Sigmoid colon (tissue), 7 donors: ENCODE measurements around the gene ZNHIT1. TPM values are rescaled to one million over a fixed set of nuclear protein-coding genes. Genes with fewer than 3 reads are reported as not detected.

Experiments
- DNase-seq: peaks from one replicate; pipeline ENCODE4 v3.0.0-alpha.2; 2019
- H3K27ac ChIP-seq, 4 donors: fragments of 200-600 bp; sonication (generic); one replicate each; pipeline ENCODE4 v1.5.1; 2016 to 2019; ENCODE audit warnings: mild to moderate bottlenecking in 1 of 4
- H3K27me3 ChIP-seq, 3 donors: fragments of 200-600 bp; sonication (generic); one replicate each; pipeline ENCODE4 v1.5.1; 2019; ENCODE audit warnings: mild to moderate bottlenecking in 1 of 3
- H3K36me3 ChIP-seq, 4 donors: fragments of 200-600 bp; sonication (generic); one replicate each; pipeline ENCODE4 v1.5.1; 2016 to 2019
- H3K4me1 ChIP-seq, 4 donors: fragments of 200-600 bp; sonication (generic); one replicate each; pipeline ENCODE4 v1.5.1; 2017 to 2019
- H3K4me3 ChIP-seq, 4 donors: fragments of 200-600 bp; sonication (generic); one replicate each; pipeline ENCODE4 v1.5.1; 2017 to 2019; ENCODE audit warnings: mild to moderate bottlenecking in 2 of 4, moderate library complexity in 1 of 4
- H3K9me3 ChIP-seq, 4 donors: fragments of 200-600 bp in 3 of 4; sonication (generic) in 3 of 4; one replicate each; pipeline versions ENCODE4 v1.5.1 to v1.6.1; 2013 to 2019
- EP300 ChIP-seq, 4 donors: sonication (generic); formaldehyde crosslinking; IDR thresholded peaks; one replicate each; pipeline ENCODE4 v1.6.1; 2017; ENCODE audit warnings: antibody characterized with exemption in 4 of 4
- POLR2A ChIP-seq, 2 donors: fragments of 450-650 bp; IDR thresholded peaks; one replicate each; pipeline ENCODE4 v1.6.1; 2016; ENCODE audit warnings: antibody characterized with exemption in 2 of 2, mild to moderate bottlenecking in 2 of 2, moderate library complexity in 2 of 2
- POLR2AphosphoS5 ChIP-seq, 4 donors: sonication (generic); formaldehyde crosslinking; IDR thresholded peaks; one replicate each; pipeline ENCODE4 v1.6.1; 2017; ENCODE audit warnings: antibody characterized with exemption in 4 of 4
- WGBS, 2 donors: extraction: QIAGEN DNeasy Blood & Tissue Kit; methylation state at CpG; one replicate each; pipeline ENCODE4 v1.1.7; 2013; 5-methylcytosine and 5-hydroxymethylcytosine counted together
- intact Hi-C: fragments of 100-400 bp; cut with DNase I; formaldehyde crosslinking; loops from one replicate; pipeline ENCODE4 v1.15.1; 2023
- polyA plus RNA-seq, 3 donors: library from polyadenylated mRNA; stranded (reverse); fragments of 200-250 nt; gene quantifications; one replicate each; pipeline ENCODE4 v1.2.3, GENCODE V29; 2013
- total RNA-seq, 4 donors: library from RNA; depleted of rRNA; stranded (reverse); fragments of >200 nt; gene quantifications; one replicate each; pipeline ENCODE4 v1.1.0, GENCODE V29; 2016
- TF ChIP-seq, protein P1 (sequence below), 4 experiments: fragments of 450-650 bp in 3 of 4; fragments of 200-600 bp in 1 of 4; IDR thresholded peaks; one replicate each; pipeline ENCODE4 v1.5.1; 2016 to 2019; ENCODE audit warnings: antibody characterized with exemption in 4 of 4, mild to moderate bottlenecking in 3 of 4, moderate library complexity in 2 of 4
- donor health status: healthy with polysubstance abuse.
- donor health status: Bipolar disorder and iron deficiency.
- donor health status: healthy.

The ZNHIT1 gene
- total and polyA plus RNA-seq, 7 donors = 64.8 to 200 (median 97.4) TPM

DNA sequence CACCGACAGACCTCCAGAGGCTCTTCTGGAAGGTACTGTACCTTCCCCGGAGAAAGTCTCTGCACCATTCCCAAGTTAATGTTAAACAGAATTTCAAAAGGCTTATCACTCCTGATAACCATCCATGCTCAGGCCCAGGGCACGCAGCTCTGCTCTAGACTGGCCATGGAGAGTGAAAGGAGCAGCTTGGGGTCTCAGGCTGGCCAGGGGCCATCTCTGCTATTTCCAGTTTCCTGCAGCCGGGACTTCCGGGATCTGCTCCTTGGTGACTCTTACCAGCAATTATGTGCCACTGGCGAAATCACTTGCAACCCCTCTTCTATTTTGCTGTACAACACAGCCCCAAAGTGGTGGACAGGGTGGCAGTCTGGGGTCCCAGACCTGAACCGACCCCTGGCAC is 13.7 kb downstream of the ZNHIT1 start:
- no peak for TF ChIP-seq POLR2A (IDR thresholded peaks at IDR 0.05)
- TF ChIP-seq POLR2AphosphoS5 (IDR thresholded peaks at IDR 0.05) = no peak
- TF ChIP-seq, protein P1, sequence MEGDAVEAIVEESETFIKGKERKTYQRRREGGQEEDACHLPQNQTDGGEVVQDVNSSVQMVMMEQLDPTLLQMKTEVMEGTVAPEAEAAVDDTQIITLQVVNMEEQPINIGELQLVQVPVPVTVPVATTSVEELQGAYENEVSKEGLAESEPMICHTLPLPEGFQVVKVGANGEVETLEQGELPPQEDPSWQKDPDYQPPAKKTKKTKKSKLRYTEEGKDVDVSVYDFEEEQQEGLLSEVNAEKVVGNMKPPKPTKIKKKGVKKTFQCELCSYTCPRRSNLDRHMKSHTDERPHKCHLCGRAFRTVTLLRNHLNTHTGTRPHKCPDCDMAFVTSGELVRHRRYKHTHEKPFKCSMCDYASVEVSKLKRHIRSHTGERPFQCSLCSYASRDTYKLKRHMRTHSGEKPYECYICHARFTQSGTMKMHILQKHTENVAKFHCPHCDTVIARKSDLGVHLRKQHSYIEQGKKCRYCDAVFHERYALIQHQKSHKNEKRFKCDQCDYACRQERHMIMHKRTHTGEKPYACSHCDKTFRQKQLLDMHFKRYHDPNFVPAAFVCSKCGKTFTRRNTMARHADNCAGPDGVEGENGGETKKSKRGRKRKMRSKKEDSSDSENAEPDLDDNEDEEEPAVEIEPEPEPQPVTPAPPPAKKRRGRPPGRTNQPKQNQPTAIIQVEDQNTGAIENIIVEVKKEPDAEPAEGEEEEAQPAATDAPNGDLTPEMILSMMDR (IDR thresholded peaks at IDR 0.05) = no peak
- no peak for TF ChIP-seq EP300 (IDR thresholded peaks at IDR 0.05)
- Histone ChIP-seq H3K4me1 (peaks cover 0 to 10% (median 7%) of the 10 kb centered on the region in 4 donors), H3K9me3 (no peaks in the 10 kb centered on the region), H3K36me3 (peaks cover 0 to 32% (median 6%) of the 10 kb centered on the region in 4 donors), H3K27me3 (peaks cover 0 to 11% (median 0%) of the 10 kb centered on the region in 3 donors), H3K4me3 (no peak overlapping the region), H3K27ac (no peak overlapping the region)
- intact Hi-C loops = no loop called here
- DNase-seq = no peak
- WGBS, 2 donors = 18 to 62% methylated on average over 7 of the region's 7 CpGs

DNA sequence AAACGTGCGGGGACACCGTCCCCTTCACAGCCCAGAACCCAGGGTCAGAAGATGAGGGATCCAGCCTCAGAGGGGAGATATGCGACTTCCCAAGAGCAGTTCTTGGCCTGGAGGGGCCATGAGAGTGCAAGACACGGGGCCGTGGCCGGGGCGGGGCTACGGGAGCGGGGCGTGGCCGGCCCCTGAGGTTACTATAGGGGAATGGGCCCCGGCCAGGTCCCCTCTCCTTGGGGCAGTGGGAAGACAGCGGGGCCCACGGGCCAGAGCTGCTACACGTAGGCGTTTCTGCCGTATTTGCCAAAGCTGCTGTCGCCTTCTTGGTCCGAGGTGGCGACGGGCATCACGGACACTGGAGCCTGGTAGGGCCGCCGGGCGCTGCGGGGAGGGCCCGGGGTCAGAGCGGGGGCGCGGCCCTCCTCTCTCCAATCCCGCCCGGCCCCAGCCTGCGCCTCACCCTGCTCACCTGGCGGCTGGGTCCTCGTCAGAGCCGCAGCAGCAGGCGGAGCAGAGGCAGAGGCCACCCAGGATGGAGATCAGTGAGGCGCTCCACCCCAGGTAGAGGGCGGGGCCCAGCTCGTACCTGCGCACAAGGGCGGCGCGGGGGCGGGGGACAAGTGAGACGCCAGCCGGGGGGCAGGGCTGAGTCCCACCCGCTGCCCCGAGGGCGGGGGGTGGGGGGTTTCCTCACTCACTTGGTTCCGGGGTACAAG is 14.3 kb downstream of the ZNHIT1 start:
- intact Hi-C loops = no loop called here
- H3K27ac ChIP-seq = no peak overlapping the region

DNA sequence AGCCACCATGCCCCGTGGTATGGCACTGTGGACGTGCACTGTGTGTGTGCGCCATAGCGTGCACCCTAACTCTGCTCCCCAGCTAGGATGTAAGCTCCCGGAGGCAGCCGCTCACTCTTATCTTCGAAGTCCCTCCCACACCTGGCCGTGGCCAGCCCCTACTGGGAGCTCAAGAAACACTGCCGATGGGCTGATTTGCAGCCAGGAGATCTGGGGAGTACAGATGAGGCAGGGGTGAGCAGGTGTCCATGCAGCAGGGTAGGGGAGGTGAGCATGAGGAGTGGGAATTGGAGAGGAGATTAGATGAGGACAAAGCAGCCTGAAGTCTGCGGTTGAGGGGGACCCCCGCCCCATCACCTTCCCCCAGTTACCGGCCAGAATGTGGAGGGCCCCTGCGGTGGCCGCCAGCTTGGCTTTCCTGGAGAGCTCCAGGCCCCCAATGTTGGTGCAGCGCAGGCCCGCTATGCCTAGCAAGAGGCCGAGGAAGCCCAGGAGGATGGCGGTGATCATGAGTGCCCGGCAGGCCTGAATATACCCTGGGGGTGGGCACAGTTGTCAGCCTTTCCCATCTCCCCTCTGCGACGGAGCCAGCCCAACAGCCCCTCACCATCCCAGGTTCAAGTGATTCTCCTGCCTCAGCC is 16.1 kb downstream of the ZNHIT1 start:
- 82 to 93% methylated on average over 21 of the region's 21 CpGs for WGBS, 2 donors
- Histone ChIP-seq H3K27ac (no peak overlapping the region), H3K9me3 (no peaks in the 10 kb centered on the region), H3K4me1 (peaks cover 0 to 32% (median 26%) of the 10 kb centered on the region in 4 donors), H3K4me3 (no peak overlapping the region), H3K27me3 (peaks cover 0 to 11% (median 0%) of the 10 kb centered on the region in 3 donors), H3K36me3 (peaks cover 2 to 31% (median 7%) of the 10 kb centered on the region in 4 donors)
- TF ChIP-seq POLR2A (IDR thresholded peaks at IDR 0.05) = no peak
- no peak for TF ChIP-seq EP300 (IDR thresholded peaks at IDR 0.05)
- TF ChIP-seq, protein P1 (IDR thresholded peaks at IDR 0.05) = no peak
- TF ChIP-seq POLR2AphosphoS5 (IDR thresholded peaks at IDR 0.05) = no peak
- intact Hi-C loops = no loop called here
- no peak for DNase-seq

More for the DNA sequence above, 14.3 kb downstream of the ZNHIT1 start:
- 14 to 54% methylated on average over 52 of the region's 52 CpGs for WGBS, 2 donors
- Histone ChIP-seq H3K4me1 (peaks cover 0 to 15% (median 13%) of the 10 kb centered on the region in 4 donors), H3K4me3 (peak overlapping the region in 3 of 4 donors; percentile 1 to 19 (median 3)), H3K36me3 (peaks cover 0 to 32% (median 8%) of the 10 kb centered on the region in 4 donors), H3K9me3 (no peaks in the 10 kb centered on the region), H3K27me3 (peaks cover 0 to 11% (median 0%) of the 10 kb centered on the region in 3 donors)
- no peak for DNase-seq
- TF ChIP-seq EP300 (IDR thresholded peaks at IDR 0.05) (no peak), POLR2AphosphoS5 (IDR thresholded peaks at IDR 0.05) (no peak), POLR2A (IDR thresholded peaks at IDR 0.05) (no peak)
- TF ChIP-seq, protein P1 (IDR thresholded peaks at IDR 0.05) = no peak

DNA sequence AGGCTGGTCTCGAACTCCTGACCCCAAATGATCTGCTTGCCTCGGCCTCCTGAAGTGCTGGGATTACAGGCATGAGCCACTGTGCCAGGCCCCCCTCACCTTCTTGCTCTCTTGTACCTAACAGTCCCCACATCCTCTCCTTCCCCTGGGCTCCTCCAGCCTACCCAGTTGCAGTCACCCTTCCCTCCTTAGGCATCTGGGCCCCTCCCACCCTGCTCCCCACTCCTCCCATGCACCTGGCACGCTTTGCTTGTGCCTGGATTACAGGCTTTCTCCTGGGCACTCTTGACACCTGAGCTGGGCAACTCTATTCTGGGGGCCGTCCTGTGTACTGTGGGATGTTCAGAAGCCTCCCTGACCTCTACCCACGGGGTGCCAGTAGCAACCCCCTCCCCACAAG is 16.7 kb downstream of the ZNHIT1 start:
- no peak overlapping the region for H3K27ac ChIP-seq
- WGBS, 2 donors = 34 to 81% methylated on average over 5 of the region's 5 CpGs
- H3K4me1 ChIP-seq = peaks cover 0 to 32% (median 27%) of the 10 kb centered on the region in 4 donors
- no peak overlapping the region for H3K4me3 ChIP-seq
- peaks cover 0 to 11% (median 0%) of the 10 kb centered on the region in 3 donors for H3K27me3 ChIP-seq
- intact Hi-C loops = no loop called here
- DNase-seq = no peak
- no peaks in the 10 kb centered on the region for H3K9me3 ChIP-seq
- TF ChIP-seq POLR2AphosphoS5 (IDR thresholded peaks at IDR 0.05) (no peak), EP300 (IDR thresholded peaks at IDR 0.05) (no peak), POLR2A (IDR thresholded peaks at IDR 0.05) (no peak)
- TF ChIP-seq, protein P1 (IDR thresholded peaks at IDR 0.05) = no peak
- peaks cover 8 to 32% (median 13%) of the 10 kb centered on the region in 4 donors for H3K36me3 ChIP-seq
